H1 (cell line): ENCODE results near the gene HEATR1. TPM values are rescaled to one million over a fixed set of nuclear protein-coding genes. Genes with fewer than 3 reads are reported as not detected.

Source experiments
- CBX8 ChIP-seq: fragments of 300-800, 300-1000 bp; sonication (generic); IDR thresholded peaks from 2 replicates; pipeline ENCODE4 v1.7.1; 2016; ENCODE audit warnings: low read depth, low read length, borderline replicate concordance
- polyA plus RNA-seq, 7 experiments: library from polyadenylated mRNA; depleted of rRNA in 3 of 7; stranded (reverse) in 5 of 7; unstranded in 2 of 7; fragments of >200 nt in 5 of 7; fragments of 200-250 nt in 2 of 7; gene quantifications; 1 replicate in 5 of 7; 2 replicates in 1 of 7; 4 replicates in 1 of 7; pipeline versions ENCODE4 v1.2.1 to v1.2.3, GENCODE V29; 2011 to 2013; ENCODE audit warnings: missing spikeins in 2 of 7, mixed read lengths in 2 of 7
- total RNA-seq: library from RNA; stranded (reverse); fragmentation: NEBNext Ultra II Directional; extraction: Animal tissue kit (Norgen Biotek cat#: 25700); gene quantifications from 2 replicates; pipeline ENCODE4 v1.2.1, GENCODE V29; 2021

Gene HEATR1
- total and polyA plus RNA-seq, 2 of the 8 experiments (the other 6 are each of a cell fraction or from before 2014, with no cell fraction given) = 13.0 to 95.8 TPM

DNA sequence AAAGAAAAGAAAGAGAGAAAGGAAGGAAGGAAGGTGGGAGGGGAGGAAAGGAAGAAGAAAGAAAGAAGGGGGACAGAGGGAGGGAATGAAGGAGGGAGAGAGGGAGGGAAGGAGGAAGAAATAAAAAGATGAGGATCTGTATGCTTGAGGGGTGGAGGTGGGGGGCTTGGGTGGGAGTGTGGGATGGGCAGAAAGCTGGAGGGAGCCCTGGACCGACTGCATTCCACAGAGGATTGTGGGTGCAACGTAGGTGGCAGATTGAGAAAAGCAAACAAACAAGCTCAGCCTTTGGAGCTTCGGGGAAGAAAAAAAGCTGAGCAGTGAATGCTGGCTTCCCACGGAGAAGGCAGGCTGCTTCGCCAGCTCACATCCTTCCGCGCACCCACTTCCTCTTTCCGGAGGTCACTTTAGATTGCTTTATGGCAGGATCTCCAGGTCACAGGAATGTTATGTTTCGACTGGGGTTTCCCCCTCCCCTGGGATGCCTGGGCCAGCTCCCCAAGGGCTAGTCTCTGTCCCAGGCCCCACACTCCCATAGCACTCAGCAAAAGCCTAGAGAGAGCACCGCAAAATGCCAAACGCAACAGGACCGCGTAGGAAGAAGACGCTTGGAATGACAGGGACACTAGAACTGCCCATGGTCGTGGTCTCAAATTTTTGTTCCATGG is 101.2 kb downstream of the HEATR1 start (continued):
- no peak for TF ChIP-seq CBX8
- TF ChIP-seq, all 59 proteins: peak for 11
